NCI-H2227 (cell line): Measurements from ENCODE around the gene DLX6.

Experiments used
- DNase-seq: peaks from one replicate; lab custom pipeline; 2025; ENCODE audit not compliant: unreplicated experiment; lab: John Stamatoyannopoulos, UW

Gene DLX6

DNA sequence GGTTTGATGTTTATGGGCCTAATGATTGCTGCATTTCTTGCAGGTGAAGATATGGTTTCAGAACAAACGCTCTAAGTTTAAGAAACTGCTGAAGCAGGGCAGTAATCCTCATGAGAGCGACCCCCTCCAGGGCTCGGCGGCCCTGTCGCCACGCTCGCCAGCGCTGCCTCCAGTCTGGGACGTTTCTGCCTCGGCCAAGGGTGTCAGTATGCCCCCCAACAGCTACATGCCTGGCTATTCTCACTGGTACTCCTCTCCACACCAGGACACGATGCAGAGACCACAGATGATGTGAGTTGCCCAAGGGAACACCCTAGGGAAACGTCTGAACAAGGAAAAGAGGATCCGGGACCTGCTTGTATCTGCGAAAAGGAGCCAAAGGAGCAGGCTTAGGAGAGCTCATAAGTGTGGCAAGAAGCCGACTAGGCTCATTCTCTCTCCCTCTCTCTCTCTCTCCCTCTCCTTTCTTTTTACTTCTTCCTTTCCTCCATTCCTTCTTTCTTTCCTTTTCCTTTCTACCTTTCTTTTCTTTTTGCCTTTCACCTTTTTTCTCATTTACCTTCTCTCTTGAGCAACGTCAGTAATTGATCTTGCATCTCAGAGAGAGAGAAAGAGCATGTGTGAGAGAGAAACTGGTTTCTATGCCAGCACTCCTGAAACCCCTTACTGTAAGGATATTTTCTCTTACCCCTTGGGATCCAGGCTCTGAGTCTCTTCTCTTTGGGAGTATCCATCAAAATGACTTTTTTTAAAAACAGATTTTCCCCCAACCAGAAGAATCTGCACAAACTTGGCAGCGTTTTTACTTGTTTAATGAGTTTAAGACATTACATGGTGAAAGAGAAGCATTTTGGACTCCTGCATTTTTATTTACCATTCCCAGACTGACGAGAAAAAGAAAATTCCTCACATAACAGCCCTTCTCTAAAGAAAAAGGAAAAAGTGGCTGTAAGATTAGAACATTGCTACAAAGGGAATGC, 4.7 kb downstream of the DLX6 start:
- no peak for DNase-seq

DNA sequence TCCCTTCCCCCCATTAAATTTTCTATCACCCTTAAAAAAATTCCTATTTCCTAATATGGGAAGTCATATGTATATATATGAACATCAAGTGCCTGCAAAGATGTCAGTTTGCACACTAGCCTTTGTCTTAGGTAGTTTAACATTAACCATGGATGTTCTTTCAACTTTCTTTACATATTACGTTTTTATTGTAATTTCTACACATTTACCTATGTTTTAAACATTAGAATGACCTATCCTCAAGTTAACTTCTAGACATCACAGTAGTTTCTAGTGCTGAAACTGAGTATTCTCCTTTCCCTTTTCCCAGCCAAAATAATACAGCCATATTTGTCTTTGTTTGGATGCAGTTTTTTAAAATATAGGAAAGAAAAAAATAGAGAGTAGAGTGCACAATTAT, 5.8 kb downstream of the DLX6 start:
- no peak for DNase-seq

DNA sequence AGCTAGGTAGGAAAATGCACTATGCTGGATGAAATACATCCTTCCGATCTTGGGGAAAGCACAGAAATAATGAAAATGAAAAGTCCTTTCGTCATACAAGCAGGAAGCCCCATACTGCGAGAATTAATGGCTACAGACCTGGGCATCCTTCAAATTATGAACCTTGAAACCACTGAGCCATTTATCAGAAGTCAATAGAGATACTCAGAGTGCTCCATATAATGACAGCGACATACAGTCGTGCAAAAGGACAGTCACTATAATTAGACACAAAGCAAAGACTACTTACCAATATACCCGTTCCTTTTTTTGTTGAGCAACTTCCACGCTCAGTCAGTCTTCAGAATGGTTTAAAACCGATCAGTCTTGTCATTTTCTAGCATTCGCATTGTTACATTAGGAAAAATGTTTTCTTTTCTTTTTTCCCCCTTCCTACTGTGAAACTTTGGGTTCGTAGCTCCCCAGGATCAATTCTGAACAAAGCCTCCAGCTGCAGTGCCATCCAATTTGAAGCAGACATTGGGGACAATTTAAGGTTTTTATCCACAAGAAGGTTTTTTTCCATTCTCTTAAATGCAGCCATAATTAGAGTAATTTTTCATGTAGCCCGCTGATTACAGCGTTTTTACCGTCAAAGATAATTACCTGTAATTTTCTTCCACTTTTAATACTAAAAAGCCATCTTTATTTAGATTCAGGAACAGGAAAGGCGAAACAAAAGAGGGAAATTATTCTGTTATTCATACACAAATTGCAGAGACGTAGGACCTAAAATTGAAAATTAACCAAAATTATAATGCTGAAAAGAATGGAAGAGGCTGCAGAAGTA, 6.4 kb downstream of the DLX6 start:
- DNase-seq, result peak; percentile 79

DNA sequence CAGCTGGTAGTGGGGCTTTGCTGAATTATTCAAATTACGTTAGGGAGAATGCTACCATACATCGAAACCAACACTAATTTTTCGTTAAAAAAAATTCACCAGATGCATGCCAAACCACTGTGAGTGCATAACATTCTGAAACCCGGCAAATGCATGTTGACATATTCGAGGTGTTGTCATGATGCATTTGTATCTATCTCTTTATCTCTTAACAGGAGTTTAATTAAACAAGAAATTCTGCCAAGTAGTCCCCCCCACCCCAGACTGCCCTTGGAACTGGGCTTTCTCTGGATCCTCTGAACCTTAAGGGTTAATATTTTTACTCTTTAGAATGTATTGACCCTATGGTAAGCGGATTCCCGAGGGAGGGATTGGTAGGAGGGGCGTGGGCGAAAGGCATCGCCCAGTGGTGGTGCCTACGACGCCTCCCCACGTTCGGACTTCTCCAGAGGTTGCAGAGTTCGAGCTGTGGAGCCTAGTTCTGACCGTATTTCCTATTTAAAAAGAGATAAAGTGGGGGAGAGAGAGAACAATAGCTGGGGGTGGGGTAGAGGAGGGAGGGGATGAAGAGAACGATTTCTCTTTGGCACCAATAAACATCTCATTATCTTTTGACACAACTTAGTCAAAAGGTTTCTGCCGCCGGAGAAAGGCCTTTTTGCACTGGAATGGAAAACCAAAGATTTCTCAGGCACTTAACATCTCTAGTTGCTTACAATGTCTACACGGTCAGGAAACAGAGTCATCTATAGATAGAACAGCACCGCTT, 7.2 kb downstream of the DLX6 start:
- peak; percentile 57 for DNase-seq

DNA sequence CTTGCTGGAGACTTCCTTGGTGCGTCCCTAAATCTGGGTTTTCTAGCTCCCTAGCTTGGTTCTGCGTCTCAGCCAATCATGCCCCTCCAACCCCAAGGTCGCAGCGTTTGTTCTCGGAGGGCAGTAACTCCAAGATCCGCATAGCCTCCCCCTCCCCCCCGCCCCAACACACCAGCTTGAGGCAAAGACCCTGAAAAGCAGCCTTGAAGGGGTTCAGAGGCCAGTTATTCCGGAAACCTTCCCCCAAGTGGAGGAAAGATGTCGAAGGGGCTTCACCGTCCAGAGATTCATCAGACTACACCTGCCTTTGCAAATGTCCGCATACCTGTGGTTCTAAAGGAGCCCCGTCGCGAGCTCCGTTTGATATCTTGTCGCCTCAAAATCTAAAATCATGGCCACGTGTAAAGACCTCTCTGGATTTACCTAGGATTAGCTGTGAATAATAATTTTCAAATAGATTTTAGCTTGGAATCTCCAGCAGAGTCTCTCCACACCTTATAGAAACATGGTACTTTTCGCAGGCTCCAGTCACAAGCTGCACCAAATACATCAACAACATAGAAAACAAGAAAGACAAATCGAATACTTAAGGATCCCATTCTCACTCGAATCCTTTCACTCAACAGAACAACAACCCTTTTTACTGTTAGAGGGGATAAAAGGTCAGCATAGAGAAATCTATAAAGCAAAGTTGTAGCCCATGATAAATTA, 7.9 kb downstream of the DLX6 start:
- no peak for DNase-seq

DNA sequence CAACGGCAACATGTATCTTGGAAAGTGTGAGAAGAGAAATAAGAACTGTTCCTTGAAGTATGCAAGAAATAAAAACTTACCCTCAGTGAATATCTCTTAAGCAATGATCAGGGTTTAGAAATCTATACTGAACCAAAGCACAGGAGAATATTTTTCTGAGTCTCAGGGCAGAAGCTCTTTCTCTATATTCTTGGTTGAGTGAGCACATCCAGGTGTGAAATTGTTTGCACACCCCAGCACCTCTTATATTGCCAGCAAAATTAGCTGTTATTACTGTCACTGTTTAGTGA, 8.4 kb downstream of the DLX6 start:
- DNase-seq, result no peak

DNA sequence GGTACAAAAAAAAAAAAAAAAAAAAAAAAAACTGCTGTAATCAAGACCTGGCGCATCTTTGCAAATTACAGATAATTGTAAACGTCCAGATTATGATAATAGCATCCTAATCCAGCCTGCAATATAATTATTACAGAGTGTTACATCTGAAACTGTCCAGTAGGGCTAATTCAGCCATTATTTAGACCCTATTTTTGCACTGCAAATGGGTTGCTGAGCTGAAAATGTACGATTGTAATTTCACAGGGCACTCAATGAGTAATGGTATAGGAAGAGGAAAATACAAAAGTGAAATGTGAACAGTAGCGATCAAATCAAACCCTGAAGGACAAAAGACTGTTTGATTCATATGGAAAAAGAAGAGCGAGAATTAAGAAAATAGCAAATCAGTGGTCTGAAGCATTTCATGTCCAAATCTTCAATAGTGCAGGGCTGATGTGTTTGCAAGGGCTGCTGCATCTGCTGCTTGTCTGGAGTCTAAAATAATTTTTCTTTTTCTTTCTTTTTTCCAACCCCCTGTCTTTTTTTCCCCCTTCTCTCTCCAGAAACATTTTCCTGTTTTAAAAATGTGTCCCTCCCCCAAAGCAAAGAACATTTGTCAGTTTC, 8.9 kb downstream of the DLX6 start:
- DNase-seq, result no peak

DNA sequence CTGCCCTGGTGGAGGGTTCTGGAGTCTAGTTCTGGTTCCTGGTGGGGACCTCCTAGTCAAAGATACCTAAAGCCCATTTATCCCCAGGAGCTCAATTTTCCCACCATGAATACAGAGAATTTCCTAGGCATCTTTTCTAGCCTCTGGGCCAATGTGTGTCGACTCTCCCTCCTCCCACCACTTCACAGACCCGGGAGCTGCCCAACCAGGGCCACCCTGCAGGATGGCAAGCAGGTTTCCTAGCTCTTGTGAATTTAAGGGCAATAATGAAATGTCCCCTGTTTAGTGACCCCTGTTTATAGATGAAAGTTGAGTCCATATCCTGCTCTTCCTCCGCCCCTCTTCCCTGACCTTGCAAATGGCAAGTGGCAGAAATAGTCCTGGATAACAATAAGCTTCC, 9.9 kb downstream of the DLX6 start:
- peak; percentile 44 for DNase-seq

DNA sequence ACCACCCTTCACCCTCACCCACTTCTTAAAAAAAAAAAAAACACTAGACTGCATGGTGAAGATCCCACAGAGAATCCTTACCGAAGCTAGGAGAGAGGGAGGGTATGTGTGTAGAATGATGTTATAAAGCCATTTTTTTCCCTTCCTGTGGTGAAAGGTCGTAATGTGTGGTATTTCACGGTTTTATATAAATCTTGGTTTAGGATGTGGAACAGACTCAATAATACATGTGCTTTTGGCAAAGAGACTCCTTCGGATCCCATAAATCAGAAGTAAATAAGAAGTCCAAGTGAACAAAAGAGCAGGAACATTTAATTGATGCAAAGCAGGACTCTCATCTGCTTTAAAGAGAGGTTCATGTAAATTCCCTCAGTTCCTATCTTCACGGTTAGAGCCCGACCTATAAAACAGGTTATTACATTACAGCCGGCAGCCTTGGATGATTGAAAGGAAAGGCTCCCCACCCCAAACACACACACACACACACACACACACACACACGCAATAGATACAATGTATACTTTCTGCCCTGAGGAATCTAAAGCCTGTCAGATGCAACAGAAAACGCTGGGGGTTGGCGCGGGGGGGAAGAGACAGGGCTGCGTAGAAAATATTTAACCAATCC, 10.5 kb downstream of the DLX6 start:
- DNase-seq, result peak; percentile 66

DNA sequence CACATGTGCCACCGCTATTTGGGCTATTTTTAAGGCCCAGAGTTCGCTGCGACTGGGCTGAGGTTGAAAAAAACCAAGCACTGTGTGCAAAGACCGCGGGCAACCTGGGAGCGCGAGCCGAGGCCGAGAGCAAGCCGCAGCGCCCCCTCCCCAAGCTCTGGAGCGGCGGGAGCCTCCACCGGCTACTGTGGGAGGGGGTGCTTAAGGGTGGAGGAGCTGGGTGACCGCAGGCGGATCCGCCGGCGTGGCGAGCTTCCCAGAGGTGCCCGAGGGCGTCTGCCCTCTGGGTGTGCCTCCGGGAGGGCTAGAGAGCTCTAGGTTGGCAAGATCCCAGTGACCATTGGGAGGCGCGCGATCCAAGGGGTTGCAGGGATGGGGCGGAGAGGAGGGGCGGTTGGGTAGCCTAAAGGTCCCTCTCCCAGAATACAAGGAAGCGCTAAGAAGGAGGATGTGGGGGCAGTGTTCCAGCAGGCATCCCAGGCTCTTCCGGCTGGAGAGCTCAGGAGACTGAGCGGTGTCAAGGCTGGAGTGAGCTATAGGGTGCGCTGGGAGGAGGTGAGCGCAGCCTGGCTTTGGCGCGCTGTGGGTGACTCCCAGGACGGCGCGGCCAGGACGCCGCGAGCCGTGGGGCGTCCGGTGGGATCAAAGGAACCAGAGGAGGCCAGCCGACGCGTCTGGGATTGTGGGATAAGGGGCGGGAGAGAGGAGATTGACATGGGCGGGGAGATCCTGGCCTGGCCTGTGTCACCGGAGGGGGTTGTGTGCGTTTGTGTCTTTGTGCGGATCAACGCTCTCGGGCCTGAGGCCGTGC, 11.2 kb downstream of the DLX6 start:
- peak; percentile 77 for DNase-seq

DNA sequence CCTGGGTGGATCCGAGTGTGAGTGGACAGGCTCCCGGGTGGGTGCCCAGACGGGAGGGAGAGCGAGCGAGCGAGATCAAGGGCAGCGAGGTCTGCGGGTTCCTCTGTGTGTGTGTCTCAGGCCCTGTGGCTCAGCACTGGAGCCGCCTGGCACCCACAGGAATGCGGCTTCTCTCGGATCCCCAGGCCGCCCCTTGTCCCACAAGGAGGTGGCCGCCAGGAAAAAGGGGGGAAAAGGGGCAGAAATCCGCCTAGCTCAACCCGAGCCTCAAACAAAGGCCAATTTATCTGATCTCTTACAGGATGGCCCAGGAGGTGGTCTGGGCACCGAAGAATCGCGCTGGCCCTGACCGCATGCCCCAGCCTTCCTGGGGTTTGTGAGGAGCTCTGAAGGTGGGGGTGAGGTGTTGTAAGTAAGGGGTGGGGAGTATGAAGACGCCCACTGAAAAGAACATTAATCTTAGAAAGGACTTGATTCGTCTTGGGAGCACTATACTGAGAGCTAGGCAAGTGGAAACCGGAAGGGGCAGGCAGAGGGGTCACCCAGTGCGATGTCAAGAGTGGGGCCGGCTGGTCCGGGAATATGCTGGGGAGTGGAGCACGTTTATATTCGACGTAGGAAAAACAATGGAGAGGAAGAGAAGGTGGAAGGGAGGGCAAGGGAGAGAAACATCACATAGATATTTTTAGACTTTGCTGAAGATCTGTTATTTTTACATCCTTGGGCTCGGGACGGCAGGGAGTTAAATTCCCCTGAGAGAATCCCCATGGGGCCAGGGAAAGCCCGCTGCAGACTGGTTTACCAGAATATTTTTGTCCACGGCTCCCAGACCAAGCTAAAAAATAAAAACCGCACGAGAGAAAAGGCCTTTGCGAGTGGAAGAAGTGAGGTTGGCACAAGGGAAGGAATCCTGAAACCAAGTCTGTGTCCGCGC, 12.1 kb downstream of the DLX6 start:
- no peak for DNase-seq

DNA sequence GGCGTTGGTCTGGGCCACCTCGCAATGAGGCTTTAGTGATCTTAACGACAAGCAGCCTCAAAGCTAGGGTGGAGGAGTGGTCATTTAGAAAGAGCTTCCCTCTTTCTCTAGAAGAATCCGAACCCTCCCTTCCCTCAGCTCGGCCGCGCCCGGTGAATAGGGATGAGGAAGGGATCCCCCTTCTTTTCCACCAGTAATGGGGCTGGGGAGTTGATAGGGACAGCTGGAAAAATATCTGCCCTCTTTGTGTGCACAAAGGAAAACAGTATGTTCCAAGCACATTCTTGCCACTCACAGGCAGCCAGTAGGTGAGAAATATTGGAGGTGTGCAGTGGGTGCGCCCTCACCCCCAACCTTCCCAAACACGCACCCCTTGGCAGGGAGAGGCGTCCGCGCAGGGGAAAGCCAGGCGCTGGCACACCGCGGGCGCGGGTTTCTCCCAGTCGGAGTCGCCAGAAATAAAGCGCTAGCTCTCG, 12.8 kb downstream of the DLX6 start:
- DNase-seq, result no peak

DNA sequence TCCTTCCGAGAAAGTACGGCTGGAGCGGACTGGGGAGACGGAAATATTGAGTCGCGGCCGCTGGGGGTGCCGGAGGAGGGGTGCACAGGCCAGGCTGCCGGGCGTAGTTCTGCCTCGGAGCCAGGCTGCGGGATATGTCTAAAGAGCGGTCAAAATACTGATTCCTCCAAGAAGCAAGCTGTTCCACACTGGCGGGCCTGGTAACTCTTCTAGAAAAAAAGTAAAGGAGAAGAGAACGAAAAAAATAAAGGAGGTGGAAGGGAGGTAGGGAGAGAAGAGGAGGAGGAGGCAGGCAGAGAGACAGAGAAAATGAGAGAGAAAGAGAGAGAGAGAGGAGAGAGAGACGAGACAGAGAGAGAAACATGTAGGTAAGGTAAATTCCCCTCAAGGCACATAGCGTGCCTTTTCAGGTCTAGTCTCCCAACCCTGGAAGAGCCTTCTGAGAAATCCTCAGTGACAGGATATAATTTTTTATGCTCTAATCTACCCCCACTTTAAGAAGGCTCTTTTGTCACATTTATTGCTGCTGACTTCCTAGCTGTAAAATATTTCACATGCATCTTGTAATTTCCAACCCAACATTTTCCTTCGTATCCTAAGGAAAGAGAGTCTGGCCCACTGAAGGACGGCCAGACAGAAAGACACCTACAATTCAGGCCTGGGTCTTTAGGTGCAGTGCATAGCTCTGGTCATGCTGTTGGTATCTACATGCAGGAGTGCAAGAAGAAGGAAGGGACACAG, 13.6 kb downstream of the DLX6 start:
- no peak for DNase-seq

DNA sequence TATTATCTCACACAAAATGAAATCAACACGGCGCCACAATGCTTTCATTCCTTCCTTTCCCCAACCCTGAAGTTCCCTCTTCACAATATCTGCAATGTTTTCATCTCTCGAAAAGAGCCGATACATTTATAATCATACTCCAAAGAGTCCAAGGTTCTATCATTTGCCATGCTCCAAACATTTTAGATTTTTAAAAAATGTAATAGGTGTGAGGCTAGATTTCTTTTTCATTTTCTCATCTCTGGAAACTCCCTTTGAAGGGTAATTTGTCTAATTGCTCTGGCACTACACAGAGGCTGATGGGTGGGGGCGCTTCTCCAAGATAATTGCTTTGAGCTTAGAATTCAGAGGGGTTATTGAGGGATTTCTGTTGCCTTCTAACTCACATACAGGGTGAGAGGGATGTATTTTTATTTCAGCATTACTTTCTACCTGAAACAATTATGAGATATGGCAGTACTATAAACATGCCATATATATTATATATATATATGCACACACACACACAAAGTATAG, 14.4 kb downstream of the DLX6 start:
- peak; percentile 33 for DNase-seq

DNA sequence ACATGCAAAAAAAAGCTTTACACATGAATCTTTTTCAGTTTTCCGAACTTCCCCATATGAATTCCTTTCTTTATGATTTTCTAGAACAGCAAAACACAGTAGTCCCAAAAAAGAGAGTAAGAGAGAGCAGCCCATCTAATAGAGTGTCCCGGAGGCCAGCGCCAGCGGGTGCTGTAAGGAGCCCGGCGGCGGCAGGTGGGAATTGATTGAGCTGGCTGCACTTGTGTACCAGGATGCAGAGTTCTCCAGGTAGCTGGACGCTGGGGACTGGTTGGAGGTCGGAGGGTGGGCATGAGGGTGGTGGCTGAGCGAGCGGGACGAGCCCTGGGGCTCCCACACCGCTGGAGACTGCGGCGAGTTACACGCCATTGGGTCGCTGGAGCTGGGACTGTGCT, 15.2 kb downstream of the DLX6 start:
- no peak for DNase-seq

DNA sequence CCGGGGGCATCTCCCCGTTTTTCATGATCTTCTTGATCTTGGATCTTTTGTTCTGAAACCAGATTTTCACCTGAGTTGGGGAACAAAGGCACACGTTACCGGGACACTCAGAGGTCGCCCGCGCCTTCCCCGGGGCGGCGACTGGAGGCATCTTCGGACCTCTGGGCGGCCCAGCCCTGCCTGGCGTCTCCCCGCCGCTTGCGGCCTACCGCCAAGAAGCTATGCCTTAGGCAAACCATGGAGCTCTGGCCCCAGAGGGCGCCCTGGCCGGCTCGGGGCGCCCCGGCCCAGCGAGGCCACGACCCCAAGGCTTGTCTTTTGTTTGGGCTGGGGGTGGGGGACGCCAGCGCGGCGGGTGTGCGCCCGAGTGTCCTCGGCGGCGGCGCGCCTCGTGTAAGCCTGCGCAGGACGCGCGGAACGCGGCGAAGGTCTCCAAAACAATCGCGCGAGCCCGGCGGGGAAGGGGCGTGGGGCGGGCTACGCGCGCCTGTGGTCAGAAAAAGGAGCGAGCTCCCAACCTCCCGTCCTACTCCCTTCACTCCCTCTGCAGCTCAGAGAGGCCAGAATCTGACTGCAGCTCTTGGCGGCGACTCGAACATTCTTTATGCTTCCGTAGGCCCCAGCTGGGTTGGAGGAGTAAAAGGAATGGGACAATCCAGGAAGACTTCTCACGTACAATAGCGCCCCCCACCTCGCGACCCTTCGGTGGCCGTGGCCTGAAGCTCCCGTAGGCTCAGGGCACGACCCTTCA, 15.8 kb downstream of the DLX6 start:
- DNase-seq, result no peak
